ENCODE results near the gene SLC2A5. TPM values are rescaled to one million over a fixed set of nuclear protein-coding genes. Genes with fewer than 3 reads are reported as not detected.

The SLC2A5 gene
- total RNA-seq, 8 experiments from 2014 or later: 0.11 to 1.3 (median 0.24) TPM; not detected in 1

DNA sequence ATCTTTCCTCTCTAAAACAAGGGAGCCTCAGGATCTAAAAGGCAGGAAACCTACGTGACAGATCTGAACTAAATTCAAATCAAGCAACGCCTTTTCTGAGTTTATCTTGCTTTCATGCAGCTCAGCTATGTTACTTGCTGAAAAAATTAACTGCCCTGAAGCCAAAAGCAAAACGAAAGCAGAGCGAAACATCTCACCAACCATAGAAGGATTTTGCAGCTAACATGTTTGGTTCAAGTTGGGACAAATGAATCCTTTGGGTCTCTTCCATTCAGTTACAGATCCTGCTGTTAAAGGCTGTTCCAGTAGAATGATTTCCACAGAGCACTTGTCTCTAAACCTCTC lies 482 bp downstream of the SLC2A5 start:
- Histone ChIP-seq H3K4me1 (replicated peaks in 1 of 2) (peaks cover 0 to 6% of the 10 kb centered on the region in 2 donors), H3K27ac (no peak overlapping the region), H3K4me3 (no peak overlapping the region)
- 0 to 80% (median 72%) methylated on average over 2 to 4 of the region's 4 CpGs; no CpG with 5 or more reads in 1 of the 10 experiments for WGBS, 10 experiments
- in situ Hi-C loops (cut with MboI; ENCODE audit: low pct_unique_long_range_greater_than_20kb in 2 of 9, low sequenced_read_pairs in 9 of 9, unreplicated experiment in 9 of 9): no loop called here
- ATAC-seq (replicated peaks in 6 of 8): peak in 3 of 8 experiments; percentile 9 to 36 (median 35)

DNA sequence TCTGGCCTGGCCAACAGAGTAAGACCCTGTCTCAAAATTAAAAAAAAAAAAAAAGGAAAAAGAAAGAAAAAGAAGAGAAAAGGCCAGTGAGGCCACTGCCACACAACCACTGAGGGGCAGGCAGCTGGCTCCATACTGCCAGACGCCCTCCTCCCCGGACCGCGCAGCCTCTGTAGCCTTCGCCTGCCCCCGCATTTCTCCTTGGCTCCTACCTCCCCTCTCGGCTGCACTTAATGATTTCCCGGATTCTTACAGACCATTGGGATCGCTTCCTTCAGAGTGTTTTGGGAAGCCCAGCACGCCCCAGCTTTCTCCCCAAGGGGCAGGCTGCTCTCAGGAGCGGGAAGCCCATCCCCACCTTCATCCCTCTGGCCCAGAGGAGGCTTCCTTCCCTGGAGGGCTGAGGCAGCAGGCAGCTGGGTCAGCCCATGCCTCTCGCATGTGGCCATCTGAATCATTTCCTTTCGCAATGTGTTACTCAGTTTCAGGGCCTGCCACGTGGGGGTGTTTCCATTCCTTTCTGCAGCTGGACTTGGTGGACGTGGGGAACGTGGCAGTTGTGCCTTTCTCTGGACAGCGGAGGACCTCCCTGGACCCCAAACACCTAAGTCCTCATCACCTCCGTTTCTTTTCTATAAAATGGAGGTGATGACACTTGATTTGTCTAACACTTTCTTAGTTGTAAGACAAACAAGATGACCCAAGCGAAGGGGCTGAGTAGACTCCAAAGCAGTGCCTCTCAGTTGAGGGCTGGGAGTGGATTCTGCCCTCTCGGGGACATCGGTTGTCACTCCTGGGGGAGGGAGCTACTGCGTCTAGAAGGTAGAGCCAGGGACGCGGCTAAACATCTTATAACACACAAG lies 2.3 kb downstream of the SLC2A5 start:
- no peak overlapping the region for H3K27ac ChIP-seq
- WGBS, 10 experiments: 32 to 100% (median 86%) methylated on average over 1 to 21 of the region's 24 CpGs; no CpG with 5 or more reads in 1 of the 10 experiments
- H3K4me1 ChIP-seq (replicated peaks in 1 of 2): peaks cover 0 to 6% of the 10 kb centered on the region in 2 donors
- ATAC-seq (replicated peaks in 6 of 8): peak in 3 of 8 experiments; percentile 49 to 93 (median 87)
- H3K4me3 ChIP-seq: no peak overlapping the region
- in situ Hi-C loops (cut with MboI; ENCODE audit: low pct_unique_long_range_greater_than_20kb in 2 of 9, low sequenced_read_pairs in 9 of 9, unreplicated experiment in 9 of 9): no loop called here

DNA sequence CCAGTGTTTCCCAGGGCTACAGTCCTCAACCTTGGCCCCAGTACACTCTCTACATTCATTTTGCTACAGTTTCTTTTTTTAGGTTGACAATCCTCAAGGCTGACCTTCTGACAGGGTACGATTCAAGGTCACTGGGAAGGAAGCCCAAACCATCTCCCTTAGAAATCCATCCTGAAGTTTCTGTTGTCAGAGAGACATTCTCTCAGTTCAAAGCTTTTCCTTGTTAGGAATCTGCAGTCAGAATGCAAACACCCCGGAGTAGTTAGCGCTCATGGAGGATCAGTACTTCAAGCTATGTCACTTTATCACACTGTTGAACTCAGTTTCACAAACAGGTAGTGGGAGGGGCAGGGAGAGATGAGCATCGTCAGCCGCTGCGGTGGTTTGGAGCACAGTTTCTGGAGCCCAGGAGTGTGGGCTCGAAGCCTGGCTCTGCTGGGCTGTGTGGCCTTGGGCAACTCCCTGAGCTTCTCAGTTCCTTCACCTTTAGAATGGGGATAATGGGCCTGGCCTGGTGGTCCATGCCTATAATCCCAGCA lies 4.2 kb downstream of the SLC2A5 start:
- Histone ChIP-seq H3K27ac (no peak overlapping the region), H3K4me3 (no peak overlapping the region), H3K4me1 (replicated peaks in 1 of 2) (peaks cover 0 to 4% of the 10 kb centered on the region in 2 donors)
- ATAC-seq (replicated peaks in 6 of 8): peak in 1 of 8 experiments; percentile 31
- in situ Hi-C loops (cut with MboI; ENCODE audit: low pct_unique_long_range_greater_than_20kb in 2 of 9, low sequenced_read_pairs in 9 of 9, unreplicated experiment in 9 of 9): no loop called here
- 20 to 100% (median 85%) methylated on average over 1 to 6 of the region's 7 CpGs; no CpG with 5 or more reads in 2 of the 10 experiments for WGBS, 10 experiments

DNA sequence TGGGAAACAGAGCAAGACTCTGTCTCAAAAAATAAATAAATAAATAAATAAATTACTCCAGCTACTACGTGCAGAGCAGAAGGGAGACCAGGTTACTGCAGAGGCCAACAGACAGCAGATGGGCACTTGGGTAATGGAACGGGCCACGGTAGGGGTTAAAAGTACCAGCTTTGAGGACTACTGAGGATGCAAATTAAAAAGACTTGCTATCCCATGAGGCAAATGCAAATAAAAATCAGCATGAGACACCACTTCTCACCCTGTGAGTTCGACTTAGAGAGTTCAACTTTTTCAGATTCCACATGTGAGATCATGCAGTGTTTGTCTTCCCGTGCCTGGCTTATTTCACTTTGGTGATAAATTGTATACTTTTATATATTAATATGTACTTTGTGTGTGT lies 6.6 kb downstream of the SLC2A5 start:
- ATAC-seq (replicated peaks in 6 of 8): no peak
- WGBS, 10 experiments: 32 to 91% (median 60%) methylated on average over 1 to 5 of the region's 5 CpGs; no CpG with 5 or more reads in 1 of the 10 experiments
- Histone ChIP-seq H3K27ac (no peak overlapping the region), H3K4me1 (replicated peaks in 1 of 2) (peaks cover 0 to 2% of the 10 kb centered on the region in 2 donors), H3K4me3 (no peak overlapping the region)
- in situ Hi-C loops (cut with MboI; ENCODE audit: low pct_unique_long_range_greater_than_20kb in 2 of 9, low sequenced_read_pairs in 9 of 9, unreplicated experiment in 9 of 9): no loop called here

DNA sequence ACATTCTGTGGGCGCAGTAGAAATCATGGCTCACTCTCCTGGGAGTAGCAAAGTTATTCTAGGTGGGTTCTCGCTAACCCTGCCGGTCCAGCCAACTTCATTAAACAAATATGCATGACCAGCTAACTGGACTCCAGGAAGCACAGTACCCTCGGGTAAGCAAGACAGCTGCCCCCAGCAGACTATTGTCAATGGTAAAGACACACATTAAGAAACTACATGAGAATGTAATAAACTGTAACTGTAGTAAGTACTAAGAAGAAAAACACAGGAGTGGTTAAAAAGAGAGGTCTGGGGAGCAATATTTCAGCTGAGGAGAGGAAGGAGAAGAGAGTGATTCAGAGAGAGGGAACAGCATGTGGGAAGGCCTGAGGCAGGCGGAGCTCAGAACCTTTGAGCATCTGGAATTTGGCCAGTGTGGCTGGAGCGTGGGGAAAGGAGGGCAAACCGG lies 7.4 kb downstream of the SLC2A5 start:
- Histone ChIP-seq H3K27ac (no peak overlapping the region), H3K4me1 (replicated peaks in 1 of 2) (peaks cover 0 to 2% of the 10 kb centered on the region in 2 donors), H3K4me3 (no peak overlapping the region)
- 11 to 90% (median 61%) methylated on average over 1 to 7 of the region's 7 CpGs; no CpG with 5 or more reads in 2 of the 10 experiments for WGBS, 10 experiments
- in situ Hi-C loops (cut with MboI; ENCODE audit: low pct_unique_long_range_greater_than_20kb in 2 of 9, low sequenced_read_pairs in 9 of 9, unreplicated experiment in 9 of 9): no loop called here
- peak in 2 of 8 experiments; percentile 40 to 49 for ATAC-seq (replicated peaks in 6 of 8)

DNA sequence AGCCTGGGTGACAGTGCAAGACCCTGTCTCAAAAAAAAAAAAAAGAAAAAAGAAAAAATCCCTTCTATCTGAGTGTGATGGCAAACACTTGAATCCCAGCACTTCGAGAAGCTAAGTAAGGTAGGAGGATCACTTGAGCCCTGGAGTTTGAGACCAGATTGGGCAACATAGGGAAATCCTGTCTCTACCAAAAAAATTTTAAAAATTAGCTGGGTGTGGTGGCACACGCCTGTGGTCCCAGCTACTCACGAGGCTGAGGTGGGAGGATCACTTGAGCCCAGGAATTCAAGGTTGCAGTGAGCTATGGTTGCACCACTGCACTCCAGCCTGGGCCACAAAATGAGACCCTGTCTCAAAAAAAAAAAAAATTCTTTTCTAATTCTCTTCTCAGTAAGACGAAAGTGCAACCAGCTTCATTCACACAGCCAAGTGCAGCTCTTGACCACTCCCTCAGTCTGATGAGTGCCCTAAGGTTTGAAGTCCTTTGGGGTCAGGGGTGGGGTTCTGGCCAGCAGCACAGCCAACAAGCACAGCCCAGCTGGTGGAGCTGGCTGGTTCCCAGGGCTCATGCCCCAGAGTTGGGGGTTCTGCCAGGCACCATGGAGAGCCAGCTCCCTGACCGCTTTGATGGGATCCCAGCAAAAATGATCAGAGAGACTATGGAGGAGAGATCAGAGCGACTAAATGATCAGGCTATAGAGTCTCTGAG lies 8.0 kb downstream of the SLC2A5 start:
- in situ Hi-C loops (cut with MboI; ENCODE audit: low pct_unique_long_range_greater_than_20kb in 2 of 9, low sequenced_read_pairs in 9 of 9, unreplicated experiment in 9 of 9): no loop called here
- WGBS, 10 experiments: 37 to 100% (median 78%) methylated on average over 1 to 6 of the region's 6 CpGs; no CpG with 5 or more reads in 4 of the 10 experiments
- H3K4me1 ChIP-seq (replicated peaks in 1 of 2): peaks cover 0 to 2% of the 10 kb centered on the region in 2 donors
- ATAC-seq (replicated peaks in 6 of 8): peak in 2 of 8 experiments; percentile 55 to 62
- H3K4me3 ChIP-seq: no peak overlapping the region
- H3K27ac ChIP-seq: no peak overlapping the region

DNA sequence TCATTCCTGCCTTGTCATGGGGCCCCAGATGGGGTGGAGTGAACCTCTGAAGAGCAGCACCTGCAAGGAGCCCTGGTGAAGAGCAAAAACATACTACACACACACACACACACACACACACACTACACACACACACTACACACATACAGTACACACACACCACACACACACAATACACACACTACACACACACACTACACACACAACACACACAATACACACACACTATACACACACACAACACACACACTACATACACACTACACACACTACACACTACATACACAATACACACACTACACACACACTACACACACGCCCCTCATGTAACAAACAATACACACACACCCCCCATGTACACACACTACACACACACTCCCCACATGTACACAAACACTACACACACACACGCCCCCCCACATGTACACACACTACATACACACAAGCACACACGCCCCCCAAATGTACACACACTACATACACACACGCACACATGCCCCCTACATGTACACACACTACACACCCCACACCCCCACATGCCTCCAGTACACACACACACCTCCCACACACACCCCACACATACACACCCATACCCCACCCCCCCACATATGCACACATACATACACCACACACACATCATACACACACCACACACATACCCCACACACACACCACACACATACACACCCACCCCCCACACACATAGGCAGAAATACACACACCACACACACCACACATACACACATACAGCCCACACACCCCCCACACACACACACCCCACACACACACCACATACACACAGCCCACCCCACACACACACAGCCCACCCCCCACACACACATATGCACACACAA lies 9.3 kb downstream of the SLC2A5 start:
- H3K4me1 ChIP-seq (replicated peaks in 1 of 2): peaks cover 0 to 2% of the 10 kb centered on the region in 2 donors
- no peak overlapping the region for H3K4me3 ChIP-seq
- in situ Hi-C loops (cut with MboI; ENCODE audit: low pct_unique_long_range_greater_than_20kb in 2 of 9, low sequenced_read_pairs in 9 of 9, unreplicated experiment in 9 of 9): no loop called here
- no peak overlapping the region for H3K27ac ChIP-seq
- 67 to 100% (median 86%) methylated on average over 1 to 2 of the region's 4 CpGs; no CpG with 5 or more reads in 6 of the 10 experiments for WGBS, 10 experiments
- ATAC-seq (replicated peaks in 6 of 8): peak in 1 of 8 experiments; percentile 10

DNA sequence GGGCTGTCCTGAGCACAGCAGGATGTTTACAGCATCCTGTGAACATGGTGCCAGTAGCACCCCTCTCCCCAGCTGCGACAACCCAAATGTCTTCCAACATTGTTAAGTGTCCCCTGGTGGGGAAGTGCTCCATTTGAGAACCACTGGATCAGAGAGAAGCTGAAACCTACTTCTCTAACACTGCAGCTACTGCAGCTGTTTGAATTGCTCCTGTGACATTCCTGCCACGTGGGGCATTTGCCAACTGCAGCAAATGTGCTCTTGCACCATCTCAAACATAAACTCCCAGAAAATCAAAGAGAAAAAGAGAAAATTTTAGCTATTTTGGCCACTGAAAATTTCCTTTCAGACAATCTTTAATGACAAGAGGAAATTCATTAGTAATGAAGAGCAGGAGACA lies 11.0 kb downstream of the SLC2A5 start:
- WGBS, 10 experiments: 0 to 89% (median 53%) methylated on average over 1 to 2 of the region's 2 CpGs; no CpG with 5 or more reads in 4 of the 10 experiments
- ATAC-seq (replicated peaks in 6 of 8): no peak
- in situ Hi-C loops (cut with MboI; ENCODE audit: low pct_unique_long_range_greater_than_20kb in 2 of 9, low sequenced_read_pairs in 9 of 9, unreplicated experiment in 9 of 9): no loop called here

DNA sequence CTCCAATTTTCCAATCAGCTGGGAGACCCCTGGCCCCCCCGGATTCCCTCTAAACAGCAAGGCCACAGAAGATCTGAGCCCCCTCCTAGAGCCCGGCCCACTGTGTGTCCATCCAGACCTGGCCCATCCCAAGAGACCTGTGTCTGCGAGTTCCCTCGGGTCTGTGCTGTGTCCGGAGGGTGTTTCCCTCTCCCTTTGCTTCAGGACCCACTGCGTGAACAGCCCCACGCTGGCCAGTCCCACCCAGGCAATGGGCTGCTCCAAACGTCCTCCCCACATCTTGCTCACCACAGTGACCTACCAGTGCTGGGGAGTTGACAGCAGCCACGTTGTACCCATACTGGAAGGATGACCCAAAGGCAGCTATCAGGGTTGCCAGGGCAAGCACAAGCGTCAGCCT lies 11.6 kb downstream of the SLC2A5 start:
- 54 to 100% (median 69%) methylated on average over 2 to 3 of the region's 10 CpGs; no CpG with 5 or more reads in 6 of the 10 experiments for WGBS, 10 experiments
- Histone ChIP-seq H3K4me1 (replicated peaks in 1 of 2) (no peaks in the 10 kb centered on the region), H3K4me3 (no peak overlapping the region), H3K27ac (no peak overlapping the region)
- in situ Hi-C loops (cut with MboI; ENCODE audit: low pct_unique_long_range_greater_than_20kb in 2 of 9, low sequenced_read_pairs in 9 of 9, unreplicated experiment in 9 of 9): no loop called here
- ATAC-seq (replicated peaks in 6 of 8): no peak

More for the DNA sequence above, 11.0 kb downstream of the SLC2A5 start:
- Histone ChIP-seq H3K4me1 (replicated peaks in 1 of 2) (no peaks in the 10 kb centered on the region), H3K4me3 (no peak overlapping the region), H3K27ac (no peak overlapping the region)

DNA sequence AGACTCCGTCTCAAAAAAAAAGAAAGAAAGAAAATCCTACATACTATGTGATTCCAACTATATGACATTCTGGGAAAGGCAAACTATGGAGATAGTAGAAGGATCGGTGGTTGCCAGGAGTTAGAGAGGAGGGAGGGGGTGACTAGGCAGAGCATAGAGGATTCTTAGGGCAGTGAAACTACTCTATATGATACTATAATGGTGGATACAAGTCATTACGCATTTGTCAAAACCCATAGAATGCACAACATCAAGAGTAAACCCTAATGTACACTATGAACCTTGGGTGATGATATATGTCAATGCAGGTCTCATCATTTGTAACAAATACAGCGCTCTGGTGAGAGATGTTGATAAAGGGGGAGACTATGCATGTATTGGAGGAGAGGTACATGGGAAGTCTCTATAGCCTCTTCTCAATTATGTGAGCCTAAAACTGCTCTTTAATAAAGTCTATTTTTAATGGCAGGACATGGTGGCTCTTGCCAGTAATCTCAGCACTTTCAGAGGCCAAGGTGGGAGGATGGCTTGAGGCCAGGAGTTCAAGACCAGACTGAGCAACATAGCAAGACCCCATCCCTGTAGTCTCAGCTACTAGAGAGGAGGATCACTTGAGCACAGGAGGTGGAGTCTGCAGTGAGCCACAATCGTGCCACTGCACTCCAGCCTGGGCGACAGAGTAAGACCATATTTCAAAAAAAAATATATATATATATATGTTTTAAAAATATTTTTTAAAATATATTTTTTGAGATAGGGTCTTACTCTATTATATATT lies 17.0 kb downstream of the SLC2A5 start:
- in situ Hi-C loops (cut with MboI; ENCODE audit: low pct_unique_long_range_greater_than_20kb in 2 of 9, low sequenced_read_pairs in 9 of 9, unreplicated experiment in 9 of 9): no loop called here
- Histone ChIP-seq H3K4me1 (replicated peaks in 1 of 2) (no peaks in the 10 kb centered on the region), H3K27ac (no peak overlapping the region), H3K4me3 (no peak overlapping the region)
- WGBS, 10 experiments: 53 to 100% (median 92%) methylated on average over 2 to 6 of the region's 6 CpGs; no CpG with 5 or more reads in 1 of the 10 experiments
- no peak for ATAC-seq (replicated peaks in 6 of 8)

DNA sequence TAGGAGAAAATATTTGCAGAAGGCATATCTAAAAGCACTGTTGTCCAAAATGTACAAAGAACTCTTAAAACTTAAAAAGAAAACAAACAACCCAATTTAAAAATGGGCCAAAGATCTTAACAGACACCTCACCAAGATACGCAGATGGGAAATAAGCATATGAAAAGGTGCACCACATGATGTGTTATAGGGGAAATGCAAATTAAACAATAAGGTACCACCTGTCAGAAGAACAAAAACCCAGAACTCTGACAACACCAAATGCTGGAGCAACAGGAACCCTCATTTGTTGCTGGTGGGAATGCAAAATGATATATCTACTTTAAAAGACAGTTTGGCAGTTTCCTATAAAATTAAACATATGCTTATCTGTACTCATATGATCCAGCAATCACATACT lies 18.1 kb downstream of the SLC2A5 start:
- H3K27ac ChIP-seq: no peak overlapping the region
- ATAC-seq (replicated peaks in 6 of 8): no peak
- in situ Hi-C loops (cut with MboI; ENCODE audit: low pct_unique_long_range_greater_than_20kb in 2 of 9, low sequenced_read_pairs in 9 of 9, unreplicated experiment in 9 of 9): no loop called here
- no peak overlapping the region for H3K4me3 ChIP-seq
- WGBS, 10 experiments: 0 to 64% (median 30%) methylated on average over 1 of the region's 1 CpG
- H3K4me1 ChIP-seq (replicated peaks in 1 of 2): no peaks in the 10 kb centered on the region

DNA sequence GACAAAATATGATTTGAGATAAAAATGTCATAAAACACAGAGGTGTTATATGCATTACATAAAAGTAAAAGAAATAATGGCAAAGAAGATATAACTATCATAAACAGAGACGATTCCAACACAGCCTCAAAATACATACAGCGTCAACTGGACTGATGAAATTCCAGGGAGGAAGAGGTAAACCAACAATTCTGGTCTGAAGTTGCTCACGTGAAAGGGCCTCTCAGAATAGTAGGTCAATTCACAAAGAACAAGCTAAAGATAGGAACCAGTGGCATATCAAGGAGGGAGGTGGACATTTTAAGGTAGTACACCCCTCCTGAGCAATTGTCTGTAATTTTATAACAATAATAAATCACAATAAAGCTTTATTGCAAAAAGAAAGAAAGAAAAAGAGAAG lies 18.6 kb downstream of the SLC2A5 start:
- no peak for ATAC-seq (replicated peaks in 6 of 8)
- 28 to 92% (median 57%) methylated on average over 2 to 3 of the region's 3 CpGs for WGBS, 10 experiments
- H3K27ac ChIP-seq: no peak overlapping the region
- in situ Hi-C loops (cut with MboI; ENCODE audit: low pct_unique_long_range_greater_than_20kb in 2 of 9, low sequenced_read_pairs in 9 of 9, unreplicated experiment in 9 of 9): no loop called here
- H3K4me1 ChIP-seq (replicated peaks in 1 of 2): no peaks in the 10 kb centered on the region
- no peak overlapping the region for H3K4me3 ChIP-seq

All from motor neuron (in vitro differentiated cells).